ENCODE data around the gene ARSA.

- TF ChIP-seq CTCF (IDR thresholded peaks at IDR 0.05) (no peak), POLR2AphosphoS5 (IDR thresholded peaks at IDR 0.05; ENCODE audit: low read depth, low read length) (no peak), TCF7L2 (IDR thresholded peaks at IDR 0.05; ENCODE audit: low read depth, low read length) (no peak), SIN3A (IDR thresholded peaks at IDR 0.05; ENCODE audit: borderline replicate concordance, insufficient read depth, low read depth, low read length) (no peak)
- TF ChIP-seq, protein P1, sequence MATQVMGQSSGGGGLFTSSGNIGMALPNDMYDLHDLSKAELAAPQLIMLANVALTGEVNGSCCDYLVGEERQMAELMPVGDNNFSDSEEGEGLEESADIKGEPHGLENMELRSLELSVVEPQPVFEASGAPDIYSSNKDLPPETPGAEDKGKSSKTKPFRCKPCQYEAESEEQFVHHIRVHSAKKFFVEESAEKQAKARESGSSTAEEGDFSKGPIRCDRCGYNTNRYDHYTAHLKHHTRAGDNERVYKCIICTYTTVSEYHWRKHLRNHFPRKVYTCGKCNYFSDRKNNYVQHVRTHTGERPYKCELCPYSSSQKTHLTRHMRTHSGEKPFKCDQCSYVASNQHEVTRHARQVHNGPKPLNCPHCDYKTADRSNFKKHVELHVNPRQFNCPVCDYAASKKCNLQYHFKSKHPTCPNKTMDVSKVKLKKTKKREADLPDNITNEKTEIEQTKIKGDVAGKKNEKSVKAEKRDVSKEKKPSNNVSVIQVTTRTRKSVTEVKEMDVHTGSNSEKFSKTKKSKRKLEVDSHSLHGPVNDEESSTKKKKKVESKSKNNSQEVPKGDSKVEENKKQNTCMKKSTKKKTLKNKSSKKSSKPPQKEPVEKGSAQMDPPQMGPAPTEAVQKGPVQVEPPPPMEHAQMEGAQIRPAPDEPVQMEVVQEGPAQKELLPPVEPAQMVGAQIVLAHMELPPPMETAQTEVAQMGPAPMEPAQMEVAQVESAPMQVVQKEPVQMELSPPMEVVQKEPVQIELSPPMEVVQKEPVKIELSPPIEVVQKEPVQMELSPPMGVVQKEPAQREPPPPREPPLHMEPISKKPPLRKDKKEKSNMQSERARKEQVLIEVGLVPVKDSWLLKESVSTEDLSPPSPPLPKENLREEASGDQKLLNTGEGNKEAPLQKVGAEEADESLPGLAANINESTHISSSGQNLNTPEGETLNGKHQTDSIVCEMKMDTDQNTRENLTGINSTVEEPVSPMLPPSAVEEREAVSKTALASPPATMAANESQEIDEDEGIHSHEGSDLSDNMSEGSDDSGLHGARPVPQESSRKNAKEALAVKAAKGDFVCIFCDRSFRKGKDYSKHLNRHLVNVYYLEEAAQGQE (IDR thresholded peaks at IDR 0.05; ENCODE audit: insufficient read depth in 1 of 2, low read depth in 2 of 2, low read length in 1 of 2) = no peak
These were observed 23.5 kb downstream of the ARSA start for GRCh38 chr22:50604256-50605001.
